Measurements from ENCODE around the gene SCN3B. TPM values are rescaled to one million over a fixed set of nuclear protein-coding genes. Genes with fewer than 3 reads are reported as not detected.

The SCN3B gene
- total RNA-seq, 1 experiment from 2014 or later: 0.77 TPM

- no CpG with 5 or more reads among the region's 6 CpGs for WGBS (ENCODE audit: extremely low coverage, insufficient read length, low lambda C conversion rate)
Measured at GRCh38 chr11:123580137-123580536, 74.3 kb downstream of the SCN3B start.

More at GRCh38 chr11:123580137-123580536, 74.3 kb downstream of the SCN3B start:
- H3K23me2 ChIP-seq (ENCODE audit: insufficient read length, low read depth, low read length, poor library complexity, severe bottlenecking): no peaks in the 10 kb centered on the region
- no peaks in the 10 kb centered on the region for H4K20me1 ChIP-seq (ENCODE audit: control insufficient read depth, insufficient read depth, insufficient read length)
- no peak overlapping the region for H3K4ac ChIP-seq (ENCODE audit: low read depth, low read length)
- no peak overlapping the region for H3K56ac ChIP-seq (ENCODE audit: insufficient read length, low read depth, low read length)
- peaks cover 0 to 3% of the 10 kb centered on the region in 2 experiments; a peak in 1 of 5 replicates for H3K9me3 Mint-ChIP-seq
- no peak overlapping the region for H3K4me3 Mint-ChIP-seq
- no peaks in the 10 kb centered on the region for H3K79me1 ChIP-seq (ENCODE audit: insufficient read depth, low read depth, low read length, poor library complexity, severe bottlenecking)
- no peak overlapping the region for H2BK5ac ChIP-seq (ENCODE audit: insufficient read length, low read length)
- H2AK5ac ChIP-seq (ENCODE audit: insufficient read length, low read length): no peak overlapping the region
- H3K4me1 ChIP-seq (ENCODE audit: insufficient read depth, low read length): no peaks in the 10 kb centered on the region; the same call in 1 of the 2 replicates
- DNase-seq: no peak
- no peak overlapping the region for H4K91ac ChIP-seq (ENCODE audit: insufficient read length, low read depth, low read length)
- H3K4me2 ChIP-seq (ENCODE audit: insufficient read depth, insufficient read length, low read length): no peak overlapping the region
- peaks cover 4 to 14% (median 5%) of the 10 kb centered on the region in 3 experiments; a peak in 6 of 7 replicates for H3K36me3 Mint-ChIP-seq (ENCODE audit: insufficient read depth in 1 of 3, low read depth in 3 of 3)
- no peak overlapping the region for H3K27ac ChIP-seq (ENCODE audit: insufficient read length, low read depth, low read length)
- H3K27ac Mint-ChIP-seq: peak overlapping the region in 1 of 3 experiments; percentile 57; a peak in 1 of 7 replicates
- no peak overlapping the region for H4K8ac ChIP-seq (replicated peaks; ENCODE audit: insufficient read length, low read depth, low read length)
- no peak overlapping the region for H3T11ph ChIP-seq (ENCODE audit: low read length)
- H2BK12ac ChIP-seq (ENCODE audit: insufficient read length, low read depth, low read length): no peak overlapping the region
- H3K9me3 ChIP-seq (ENCODE audit: control insufficient read depth, low read depth, low read length): no peaks in the 10 kb centered on the region
- H3K79me2 ChIP-seq (ENCODE audit: insufficient read depth, low read length): no peaks in the 10 kb centered on the region
- TF ChIP-seq, protein P1, sequence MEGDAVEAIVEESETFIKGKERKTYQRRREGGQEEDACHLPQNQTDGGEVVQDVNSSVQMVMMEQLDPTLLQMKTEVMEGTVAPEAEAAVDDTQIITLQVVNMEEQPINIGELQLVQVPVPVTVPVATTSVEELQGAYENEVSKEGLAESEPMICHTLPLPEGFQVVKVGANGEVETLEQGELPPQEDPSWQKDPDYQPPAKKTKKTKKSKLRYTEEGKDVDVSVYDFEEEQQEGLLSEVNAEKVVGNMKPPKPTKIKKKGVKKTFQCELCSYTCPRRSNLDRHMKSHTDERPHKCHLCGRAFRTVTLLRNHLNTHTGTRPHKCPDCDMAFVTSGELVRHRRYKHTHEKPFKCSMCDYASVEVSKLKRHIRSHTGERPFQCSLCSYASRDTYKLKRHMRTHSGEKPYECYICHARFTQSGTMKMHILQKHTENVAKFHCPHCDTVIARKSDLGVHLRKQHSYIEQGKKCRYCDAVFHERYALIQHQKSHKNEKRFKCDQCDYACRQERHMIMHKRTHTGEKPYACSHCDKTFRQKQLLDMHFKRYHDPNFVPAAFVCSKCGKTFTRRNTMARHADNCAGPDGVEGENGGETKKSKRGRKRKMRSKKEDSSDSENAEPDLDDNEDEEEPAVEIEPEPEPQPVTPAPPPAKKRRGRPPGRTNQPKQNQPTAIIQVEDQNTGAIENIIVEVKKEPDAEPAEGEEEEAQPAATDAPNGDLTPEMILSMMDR (conservative IDR thresholded peaks at IDR 0.05): no peak
- no peak overlapping the region for H3K18ac ChIP-seq (ENCODE audit: insufficient read length, low read depth, low read length)
- no peak overlapping the region for H4K5ac ChIP-seq (ENCODE audit: insufficient read length, low read depth, low read length)
- no peak overlapping the region for H3K9ac ChIP-seq (ENCODE audit: extremely low read depth, insufficient read length, low read length)
- H2BK15ac ChIP-seq (ENCODE audit: low read depth, low read length): no peak overlapping the region
- H3K27me3 ChIP-seq (ENCODE audit: insufficient read depth, low read length): no peaks in the 10 kb centered on the region
- no peak overlapping the region for H3K14ac ChIP-seq (ENCODE audit: insufficient read depth, low read length)
- no peak overlapping the region for H2BK120ac ChIP-seq (ENCODE audit: low read depth, low read length, poor library complexity, severe bottlenecking)
- H3K27me3 Mint-ChIP-seq (ENCODE audit: low read depth): peaks cover 7% of the 10 kb centered on the region
- H2AFZ ChIP-seq (ENCODE audit: low read length): no peak overlapping the region
- no peak overlapping the region for H3K23ac ChIP-seq (ENCODE audit: insufficient read length, low read depth, low read length)
- peaks cover 39 to 49% of the 10 kb centered on the region in 2 experiments for H3K4me1 Mint-ChIP-seq
- H2BK20ac ChIP-seq (ENCODE audit: low read depth, low read length, poor library complexity, severe bottlenecking): no peak overlapping the region

Data from H9 (cell line).